Measurements from ENCODE around the gene FBXL19.

FBXL19 gene

DNA sequence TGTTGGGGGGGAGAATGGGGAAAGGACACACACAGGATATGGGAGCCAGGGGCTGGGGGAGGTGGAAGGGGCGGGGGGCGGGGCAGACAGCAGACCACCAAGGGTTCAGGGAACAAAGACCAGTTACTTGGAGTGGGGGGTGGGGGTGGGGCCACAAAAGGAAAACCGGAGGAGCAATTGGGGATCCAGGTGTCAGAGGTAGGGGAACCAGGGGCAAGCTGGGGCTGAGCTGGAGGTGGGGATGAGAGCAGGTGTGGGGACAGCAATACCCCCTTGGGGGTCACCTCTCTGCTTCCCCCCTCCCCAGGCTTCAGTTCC lies 24.1 kb downstream of the FBXL19 start:
- no peak for DNase-seq (ENCODE audit: low spot score)

DNA sequence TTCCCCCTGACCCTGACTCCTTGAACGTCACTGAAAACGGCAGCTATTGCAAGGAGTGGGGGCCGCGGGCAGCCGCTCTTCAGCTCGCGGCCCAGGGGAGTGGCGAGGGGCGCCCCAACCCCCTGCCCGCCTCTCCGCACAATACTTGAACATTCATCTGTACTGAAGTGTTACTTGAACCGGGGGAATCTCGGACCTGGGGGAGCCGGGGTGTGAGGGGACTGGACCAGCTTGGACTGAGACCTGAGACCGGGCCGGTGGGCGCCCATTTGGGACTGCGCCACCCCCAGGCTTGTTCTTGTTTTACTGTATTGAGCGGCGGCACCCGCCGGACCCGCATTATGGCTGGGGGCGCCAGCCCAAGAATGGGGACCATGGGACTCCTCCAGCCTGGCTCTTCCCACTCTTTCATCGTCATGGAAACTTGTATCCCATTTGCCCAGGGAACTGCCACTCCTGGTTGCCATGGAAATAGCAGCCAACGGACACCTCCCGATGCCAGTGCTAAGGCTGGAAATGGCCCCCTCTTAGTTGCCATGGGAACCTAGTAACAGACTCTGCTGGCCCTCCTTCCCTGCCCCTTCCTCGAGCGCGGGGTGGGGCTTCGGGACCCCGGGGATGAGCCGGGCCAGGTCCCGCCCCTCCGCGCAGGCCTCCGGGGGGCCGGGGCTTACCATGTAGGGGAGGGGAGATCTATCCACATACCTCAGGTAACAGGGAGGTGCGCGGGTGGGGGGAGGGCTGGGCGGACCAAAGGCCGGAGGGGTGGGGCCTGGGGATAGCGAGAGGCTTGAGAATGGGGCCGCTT lies 24.7 kb downstream of the FBXL19 start:
- DNase-seq (ENCODE audit: low spot score): peak; percentile 92

DNA sequence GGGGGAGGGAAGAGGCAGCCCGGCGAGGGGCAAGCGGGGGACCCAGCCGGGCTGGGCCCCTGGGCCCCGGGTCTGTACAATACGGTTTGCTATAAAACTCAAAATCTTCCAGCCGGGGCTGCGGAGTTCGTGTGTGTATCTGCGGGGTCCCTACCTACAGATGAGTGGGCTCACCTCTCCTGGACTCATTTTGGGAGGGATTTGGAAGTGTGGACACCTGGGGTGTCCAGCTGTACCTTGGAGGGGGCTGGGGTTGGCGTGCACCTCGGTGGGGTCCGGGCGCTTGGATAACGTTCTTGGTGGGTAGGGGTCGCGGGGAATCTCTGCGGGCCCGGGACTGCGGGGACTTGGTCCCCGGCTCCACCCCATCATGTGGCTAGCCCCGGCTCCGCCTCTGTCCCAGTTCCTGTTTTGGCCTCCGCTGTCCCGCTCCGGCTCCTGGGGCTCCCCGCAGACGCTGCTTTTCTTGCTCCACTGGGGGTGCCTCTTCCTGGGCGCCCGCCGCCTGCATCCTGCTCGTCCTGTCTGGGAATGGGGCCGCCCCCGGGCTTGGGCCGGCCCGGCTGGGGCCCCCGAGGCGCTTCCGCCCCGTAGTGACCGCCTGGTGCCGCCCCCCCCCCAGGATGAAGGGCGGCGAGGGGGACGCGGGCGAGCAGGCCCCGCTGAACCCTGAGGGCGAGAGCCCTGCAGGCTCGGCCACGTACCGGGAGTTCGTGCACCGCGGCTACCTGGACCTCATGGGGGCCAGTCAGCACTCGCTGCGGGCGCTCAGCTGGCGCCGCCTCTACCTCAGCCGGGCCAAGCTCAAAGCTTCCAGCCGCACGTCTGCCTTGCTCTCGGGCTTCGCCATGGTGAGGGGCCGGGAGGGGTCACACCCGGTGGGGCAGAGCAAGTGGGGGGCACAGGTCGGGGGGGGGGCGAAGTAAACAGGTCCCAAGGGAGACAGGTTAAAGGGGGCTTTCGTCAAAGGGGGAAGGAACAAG lies 25.6 kb downstream of the FBXL19 start, which contains the start of gene ORAI3:
Gene ORAI3 (plus strand): TSS at position 402 of the 983 bp plus-strand sequence. CDS start 222 bp downstream, at position 624.
- peak; percentile 81 for DNase-seq (ENCODE audit: low spot score)

- no peak for DNase-seq (ENCODE audit: low spot score)
Observed at GRCh38 chr16:30949650-30950515, 26.5 kb downstream of the FBXL19 start.

DNA sequence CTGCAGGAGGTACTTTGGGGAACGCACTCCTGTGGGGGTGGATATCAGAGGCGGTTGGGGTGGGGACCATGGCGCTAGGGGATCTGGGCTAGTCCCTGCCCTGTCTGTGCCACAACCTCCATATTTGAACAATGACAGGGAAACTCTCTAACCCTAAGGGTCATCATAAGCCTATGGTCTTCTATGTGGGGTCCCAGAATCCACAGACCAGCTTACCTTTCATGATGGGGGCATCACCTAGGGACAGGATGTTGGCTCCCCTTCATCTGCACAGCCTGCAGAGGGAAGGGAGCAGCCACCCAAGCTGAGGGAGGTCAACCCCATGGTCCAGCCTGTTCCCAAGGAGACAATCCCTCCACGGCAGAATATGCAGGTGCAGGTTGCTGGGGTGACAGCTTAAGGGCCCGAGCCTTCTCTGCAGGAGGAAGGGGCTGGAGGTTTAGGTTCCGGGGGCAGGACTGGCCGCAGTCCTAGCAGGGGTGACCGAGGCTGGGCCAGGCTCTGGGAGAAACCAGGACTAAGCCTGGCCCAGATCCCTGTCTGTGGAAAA lies 27.2 kb downstream of the FBXL19 start:
- no peak for DNase-seq (ENCODE audit: low spot score)

GRCh38 chr16:30951193-30951592 lies 27.8 kb downstream of the FBXL19 start:
- DNase-seq (ENCODE audit: low spot score): no peak

DNA sequence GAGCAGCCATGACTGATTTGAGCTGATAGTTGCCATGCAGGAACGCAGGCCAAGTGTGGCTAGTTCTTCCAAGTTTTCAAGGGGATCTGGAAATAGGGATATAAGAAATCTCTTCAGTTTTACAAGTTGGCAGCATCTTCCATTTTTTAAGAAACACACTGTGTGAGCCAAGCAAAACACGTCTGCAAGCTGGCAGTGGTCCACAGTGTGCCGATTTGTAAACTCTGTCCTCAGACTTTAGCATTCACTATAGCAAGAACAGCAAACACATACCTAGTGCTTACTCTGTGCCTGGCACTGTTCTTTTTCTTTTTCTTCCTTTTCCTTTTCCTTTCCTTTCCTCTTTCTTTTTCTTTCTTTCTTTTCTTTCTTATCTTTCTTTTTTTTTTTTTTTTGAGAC lies 28.4 kb downstream of the FBXL19 start:
- DNase-seq (ENCODE audit: low spot score): no peak

DNA sequence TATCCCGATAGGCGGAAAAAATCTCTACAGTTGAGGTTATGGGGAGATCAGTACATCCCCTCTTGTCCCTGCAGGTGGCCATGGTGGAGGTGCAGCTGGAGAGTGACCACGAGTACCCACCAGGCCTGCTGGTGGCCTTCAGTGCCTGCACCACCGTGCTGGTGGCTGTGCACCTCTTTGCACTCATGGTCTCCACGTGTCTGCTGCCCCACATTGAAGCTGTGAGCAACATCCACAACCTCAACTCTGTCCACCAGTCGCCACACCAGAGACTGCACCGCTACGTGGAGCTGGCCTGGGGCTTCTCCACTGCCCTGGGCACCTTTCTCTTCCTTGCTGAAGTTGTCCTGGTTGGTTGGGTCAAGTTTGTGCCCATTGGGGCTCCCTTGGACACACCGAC lies 29.7 kb downstream of the FBXL19 start:
- DNase-seq (ENCODE audit: low spot score): no peak

GRCh38 chr16:30953511-30954124 lies 30.2 kb downstream of the FBXL19 start:
- no peak for DNase-seq (ENCODE audit: low spot score)

GRCh38 chr16:30954993-30955392 lies 31.6 kb downstream of the FBXL19 start:
- no peak for DNase-seq (ENCODE audit: low spot score)

- DNase-seq (ENCODE audit: low spot score): peak; percentile 89
Observed at GRCh38 chr16:30956601-30957455, 33.5 kb downstream of the FBXL19 start.

DNA sequence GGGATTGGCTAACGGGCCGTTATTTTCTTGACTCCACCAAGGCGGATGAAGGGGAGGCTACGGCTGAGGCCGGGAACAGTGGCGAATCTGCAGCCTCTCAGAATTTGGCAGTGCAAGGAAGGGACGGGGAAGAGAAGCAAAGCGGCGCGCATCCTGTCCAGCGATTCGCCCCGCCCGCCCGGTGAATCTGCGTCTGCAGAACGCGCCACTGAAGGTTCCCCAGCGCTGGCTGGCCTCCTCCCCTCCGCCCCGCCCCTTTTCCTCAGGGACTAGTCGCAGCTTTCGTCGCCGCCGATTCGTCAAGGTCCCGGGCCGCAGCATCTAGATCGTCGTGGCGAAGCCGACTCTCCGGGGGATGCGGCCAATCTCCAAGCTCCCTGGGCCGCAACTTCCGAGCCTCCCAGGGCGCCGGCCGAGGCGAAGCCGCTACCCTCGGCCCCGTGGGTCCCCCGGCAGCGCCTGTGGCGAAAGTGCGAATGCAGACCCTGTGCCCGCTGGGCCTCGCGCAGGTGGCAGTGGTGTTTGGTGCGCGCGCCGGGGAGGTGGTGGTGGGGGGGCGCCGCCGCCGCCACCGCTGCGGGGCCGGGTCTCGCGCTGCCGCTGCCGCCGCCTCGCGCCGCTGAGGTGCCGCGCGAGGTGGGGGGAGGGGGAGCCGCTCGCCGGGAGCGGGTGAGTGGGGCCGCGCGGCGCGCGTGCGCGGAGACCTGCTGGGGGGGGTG lies 34.2 kb downstream of the FBXL19 start, which contains the start of gene SETD1A:
Gene SETD1A (plus strand): TSS at position 299 of the 719 bp plus-strand sequence. CDS start 978 bp downstream, outside the sequence.
- peak; percentile 97 for DNase-seq (ENCODE audit: low spot score)

DNA sequence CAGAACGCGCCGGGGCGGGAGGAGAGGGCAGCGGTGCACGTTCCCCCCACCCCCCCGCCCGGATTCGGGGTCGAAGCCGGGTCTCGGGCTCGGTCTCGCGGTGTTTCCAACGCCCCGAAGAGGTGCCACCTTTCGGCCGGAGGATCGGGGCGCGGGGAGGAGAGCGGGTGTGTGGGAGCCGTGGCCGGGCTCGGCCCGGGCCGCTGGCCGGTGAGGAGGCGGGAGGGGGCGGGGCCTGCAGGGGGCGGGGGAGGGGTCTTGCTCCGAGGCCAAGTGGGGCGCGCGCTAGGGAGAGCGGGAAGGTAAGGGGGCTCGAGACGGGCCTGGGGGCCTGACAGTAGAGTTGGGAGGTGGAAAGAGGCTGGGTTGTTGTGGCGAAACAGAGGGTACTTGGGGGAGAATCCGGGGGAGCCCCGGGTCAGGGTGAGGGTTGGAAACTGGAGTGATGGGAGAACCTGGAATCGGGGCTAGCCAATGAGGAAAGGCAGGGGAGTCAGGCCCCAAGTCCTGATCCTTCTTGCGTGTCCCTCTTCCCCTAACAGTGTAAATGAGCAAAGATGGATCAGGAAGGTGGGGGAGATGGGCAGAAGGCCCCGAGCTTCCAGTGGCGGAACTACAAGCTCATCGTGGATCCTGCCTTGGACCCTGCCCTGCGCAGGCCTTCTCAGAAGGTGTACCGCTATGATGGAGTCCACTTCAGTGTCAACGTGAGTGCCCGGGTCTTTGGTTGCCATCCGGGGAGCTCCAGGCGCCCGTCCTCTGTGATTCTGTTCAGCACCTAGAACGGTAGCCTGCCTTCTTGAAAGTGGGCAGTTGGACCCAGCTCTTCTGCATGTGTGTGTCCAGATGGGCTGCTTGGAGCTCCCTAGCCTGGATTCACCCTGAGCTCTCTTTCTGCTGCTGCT lies 35.1 kb downstream of the FBXL19 start:
- DNase-seq (ENCODE audit: low spot score): peak; percentile 83

DNA sequence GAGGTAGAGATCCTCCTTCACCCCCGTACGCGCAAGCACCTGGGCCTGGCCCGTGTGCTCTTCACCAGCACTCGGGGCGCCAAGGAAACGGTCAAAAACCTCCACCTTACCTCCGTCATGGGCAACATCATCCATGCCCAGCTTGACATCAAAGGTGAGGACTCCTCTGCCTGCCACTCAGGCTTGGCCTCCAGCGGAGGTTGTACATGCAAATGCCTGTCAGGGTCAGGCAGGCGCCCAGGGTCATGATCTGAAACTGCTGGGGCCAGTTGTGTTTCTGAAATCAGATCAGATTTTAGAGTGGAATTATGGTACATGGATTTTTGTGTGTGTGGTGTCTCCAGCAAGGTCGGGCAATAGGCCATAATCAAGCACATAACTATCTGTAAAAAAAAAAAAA lies 38.0 kb downstream of the FBXL19 start:
- DNase-seq (ENCODE audit: low spot score): no peak

DNA sequence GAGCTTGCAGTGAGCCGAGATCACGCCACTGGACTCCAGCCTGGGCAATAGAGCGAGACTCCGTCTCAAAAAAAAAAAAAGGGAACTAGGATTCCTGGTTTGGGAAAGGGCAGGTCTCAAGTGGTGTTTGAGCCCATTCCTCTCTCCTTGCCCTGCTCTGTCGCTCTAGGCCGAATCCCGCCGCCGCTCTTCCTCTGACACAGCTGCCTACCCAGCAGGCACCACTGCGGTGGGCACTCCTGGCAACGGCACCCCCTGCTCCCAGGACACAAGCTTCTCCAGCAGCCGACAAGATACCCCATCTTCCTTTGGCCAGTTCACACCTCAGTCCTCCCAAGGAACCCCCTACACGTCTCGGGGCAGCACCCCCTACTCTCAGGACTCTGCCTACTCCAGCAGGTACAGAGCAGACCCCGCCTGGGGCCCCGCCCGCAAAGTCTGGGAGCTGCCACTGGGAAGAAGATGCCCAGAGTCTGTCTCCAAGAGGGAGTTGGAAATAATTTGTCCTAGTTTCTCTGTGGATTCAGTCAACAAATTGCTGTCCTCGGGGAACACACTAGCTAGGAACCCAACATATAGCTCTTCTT lies 40.6 kb downstream of the FBXL19 start:
- no peak for DNase-seq (ENCODE audit: low spot score)

DNA sequence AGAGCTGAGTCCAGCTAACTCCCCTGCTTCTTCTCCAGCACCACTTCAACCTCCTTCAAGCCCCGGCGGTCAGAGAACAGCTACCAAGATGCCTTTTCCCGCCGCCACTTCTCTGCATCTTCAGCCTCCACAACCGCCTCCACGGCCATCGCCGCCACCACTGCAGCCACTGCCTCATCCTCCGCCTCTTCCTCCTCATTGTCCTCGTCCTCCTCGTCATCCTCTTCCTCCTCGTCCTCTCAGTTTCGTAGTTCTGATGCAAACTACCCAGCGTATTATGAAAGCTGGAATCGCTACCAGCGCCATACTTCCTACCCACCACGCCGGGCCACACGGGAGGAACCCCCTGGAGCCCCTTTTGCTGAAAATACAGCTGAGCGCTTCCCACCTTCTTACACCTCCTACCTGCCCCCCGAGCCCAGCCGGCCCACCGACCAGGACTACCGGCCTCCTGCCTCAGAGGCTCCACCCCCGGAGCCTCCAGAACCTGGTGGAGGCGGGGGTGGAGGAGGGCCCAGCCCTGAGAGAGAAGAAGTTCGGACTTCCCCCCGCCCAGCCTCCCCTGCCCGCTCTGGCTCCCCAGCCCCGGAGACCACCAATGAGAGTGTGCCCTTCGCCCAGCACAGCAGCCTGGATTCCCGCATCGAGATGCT lies 41.3 kb downstream of the FBXL19 start:
- no peak for DNase-seq (ENCODE audit: low spot score)

GRCh38 chr16:30965436-30965835 lies 42.1 kb downstream of the FBXL19 start:
- DNase-seq (ENCODE audit: low spot score): no peak

Measured in left forelimb (tissue), 1 donor.